Measurements from ENCODE around the gene CNR2. TPM values are rescaled to one million over a fixed set of nuclear protein-coding genes. Genes with fewer than 3 reads are reported as not detected.
"Not testable (repeated sequence)": the region's sequence is repeated elsewhere in the genome, so short reads cannot be mapped to it uniquely, and the experiment has no call there.

CNR2 gene
- total and polyA plus RNA-seq, 2 donors from 2014 or later: 0.57 TPM; not detected in 1

- peaks cover 2 to 36% (median 17%) of the 10 kb centered on the region in 3 donors for H3K36me3 ChIP-seq (ENCODE audit: control insufficient read depth in 2 of 3, insufficient read depth in 3 of 3, low read length in 3 of 3)
- no peak overlapping the region for H3K27ac ChIP-seq (ENCODE audit: low read depth in 2 of 2, low read length in 2 of 2)
- TF ChIP-seq CTCF (IDR thresholded peaks at IDR 0.05; ENCODE audit: borderline replicate concordance, extremely low read depth, insufficient read depth): no peak
- peaks cover 0 to 12% (median 5%) of the 10 kb centered on the region in 3 donors for H3K4me1 ChIP-seq (ENCODE audit: control insufficient read depth in 2 of 3, insufficient read depth in 2 of 3, low read depth in 1 of 3, low read length in 3 of 3)
- DNase-seq (no peak), FAIRE-seq (no peak)
- H3K9me3 ChIP-seq (ENCODE audit: control insufficient read depth in 2 of 3, insufficient read depth in 1 of 3, low read length in 3 of 3): no peaks in the 10 kb centered on the region
- intact Hi-C loops (cut with DNase I): no loop called here
- H3K4me3 ChIP-seq (ENCODE audit: low read length in 3 of 3): no peak overlapping the region
- H3K9ac ChIP-seq (ENCODE audit: low read length in 3 of 3): no peak overlapping the region
- H3K27me3 ChIP-seq (ENCODE audit: control insufficient read depth, insufficient read depth, low read length): no peaks in the 10 kb centered on the region
Observed at GRCh38 chr1:23862640-23863039, 50.5 kb downstream of the CNR2 start.

GRCh38 chr1:23854568-23854967 is 58.6 kb downstream of the CNR2 start:
- no peak overlapping the region for H3K4me3 ChIP-seq (ENCODE audit: low read length in 3 of 3)
- H3K4me1 ChIP-seq (ENCODE audit: control insufficient read depth in 2 of 3, insufficient read depth in 2 of 3, low read depth in 1 of 3, low read length in 3 of 3): no peaks in the 10 kb centered on the region
- intact Hi-C loops (cut with DNase I): no loop called here
- DNase-seq (peak in 1 of 5 donors; percentile 10), FAIRE-seq (no peak)
- peaks cover 2 to 15% (median 13%) of the 10 kb centered on the region in 3 donors for H3K36me3 ChIP-seq (ENCODE audit: control insufficient read depth in 2 of 3, insufficient read depth in 3 of 3, low read length in 3 of 3)
- H3K9me3 ChIP-seq (ENCODE audit: control insufficient read depth in 2 of 3, insufficient read depth in 1 of 3, low read length in 3 of 3): no peaks in the 10 kb centered on the region
- no peaks in the 10 kb centered on the region for H3K27me3 ChIP-seq (ENCODE audit: control insufficient read depth, insufficient read depth, low read length)
- no peak overlapping the region for H3K27ac ChIP-seq (ENCODE audit: low read depth in 2 of 2, low read length in 2 of 2)
- TF ChIP-seq CTCF (IDR thresholded peaks at IDR 0.05; ENCODE audit: borderline replicate concordance, extremely low read depth, insufficient read depth): no peak
- no peak overlapping the region for H3K9ac ChIP-seq (ENCODE audit: low read length in 3 of 3)

GRCh38 chr1:23853124-23853523 is 60.0 kb downstream of the CNR2 start:
- H3K4me3 ChIP-seq (ENCODE audit: low read length in 3 of 3); H3K27me3 ChIP-seq (ENCODE audit: control insufficient read depth, insufficient read depth, low read length); H3K27ac ChIP-seq (ENCODE audit: low read depth in 2 of 2, low read length in 2 of 2); intact Hi-C loops (cut with DNase I); DNase-seq; H3K4me1 ChIP-seq (ENCODE audit: control insufficient read depth in 2 of 3, insufficient read depth in 2 of 3, low read depth in 1 of 3, low read length in 3 of 3); FAIRE-seq; H3K9ac ChIP-seq (ENCODE audit: low read length in 3 of 3); H3K9me3 ChIP-seq (ENCODE audit: control insufficient read depth in 2 of 3, insufficient read depth in 1 of 3, low read length in 3 of 3): not testable (repeated sequence)
- H3K36me3 ChIP-seq (ENCODE audit: control insufficient read depth in 2 of 3, insufficient read depth in 3 of 3, low read length in 3 of 3): peaks cover 0 to 12% (median 11%) of the 10 kb centered on the region in 3 donors

- H3K27me3 ChIP-seq (ENCODE audit: control insufficient read depth, insufficient read depth, low read length); H3K27ac ChIP-seq (ENCODE audit: low read depth in 2 of 2, low read length in 2 of 2); H3K9me3 ChIP-seq (ENCODE audit: control insufficient read depth in 2 of 3, insufficient read depth in 1 of 3, low read length in 3 of 3); H3K4me3 ChIP-seq (ENCODE audit: low read length in 3 of 3); intact Hi-C loops (cut with DNase I); FAIRE-seq; H3K9ac ChIP-seq (ENCODE audit: low read length in 3 of 3); H3K4me1 ChIP-seq (ENCODE audit: control insufficient read depth in 2 of 3, insufficient read depth in 2 of 3, low read depth in 1 of 3, low read length in 3 of 3): not testable (repeated sequence)
- DNase-seq: peak in 2 of 5 donors; percentile 25 to 79
- peaks cover 2 to 15% (median 7%) of the 10 kb centered on the region in 3 donors for H3K36me3 ChIP-seq (ENCODE audit: control insufficient read depth in 2 of 3, insufficient read depth in 3 of 3, low read length in 3 of 3)
Observed at GRCh38 chr1:23851406-23851805, 61.8 kb downstream of the CNR2 start.

Data from kidney (tissue), 14 donors.